GM12874 (cell line): ENCODE measurements around the gene LGALS9.

Experiments used
- CTCF ChIP-seq: IDR thresholded peaks from 2 replicates; pipeline ENCODE4 v1.5.1; 2011; ENCODE audit warnings: low read depth, mild to moderate bottlenecking, control low read depth, low read length, moderate library complexity; ENCODE audit not compliant: insufficient read depth

LGALS9 gene

GRCh38 chr17:27667656-27668487 lies 36.9 kb downstream of the LGALS9 start:
- no peak for TF ChIP-seq CTCF

GRCh38 chr17:27668488-27668823 lies 37.5 kb downstream of the LGALS9 start:
- TF ChIP-seq CTCF = no peak

GRCh38 chr17:27669136-27669535 lies 38.1 kb downstream of the LGALS9 start:
- TF ChIP-seq CTCF = no peak

GRCh38 chr17:27669850-27670249 lies 38.9 kb downstream of the LGALS9 start:
- TF ChIP-seq CTCF = no peak

GRCh38 chr17:27670791-27671590 lies 40.0 kb downstream of the LGALS9 start:
- no peak for TF ChIP-seq CTCF

GRCh38 chr17:27671591-27671910 lies 40.6 kb downstream of the LGALS9 start:
- no peak for TF ChIP-seq CTCF

- TF ChIP-seq CTCF = no peak
Observed at GRCh38 chr17:27674335-27674734, 43.3 kb downstream of the LGALS9 start.
